Memory B cell (primary cell): ENCODE data around the gene CARS2.
"Not testable (repeated sequence)": the region's sequence is repeated elsewhere in the genome, so short reads cannot be mapped to it uniquely, and the experiment has no call there.

ENCODE experiments used
- ATAC-seq: fragments of 150-1000 bp; cut with Tn5 transposase; 2 replicates; pipeline ENCODE4 v1.10.0; 2021; ENCODE audit warnings: low read depth, mild to moderate bottlenecking, moderate library complexity
- DNase-seq, 2 donors: peaks; one replicate each; pipeline ENCODE4 v3.0.0; 2022; ENCODE audit warnings: low spot score in 2 of 2
- H3K27ac Mint-ChIP-seq: one replicate; pipeline ENCODE4 v1.8.0; 2022; ENCODE audit warnings: mild to moderate bottlenecking, moderate library complexity, mixed read lengths
- H3K27me3 Mint-ChIP-seq: one replicate; pipeline ENCODE4 v1.8.0; 2022; ENCODE audit warnings: mixed read lengths
- H3K36me3 Mint-ChIP-seq: one replicate; pipeline ENCODE4 v1.8.0; 2022; ENCODE audit warnings: mild to moderate bottlenecking, mixed read lengths
- H3K4me1 Mint-ChIP-seq: one replicate; pipeline ENCODE4 v1.8.0; 2022; ENCODE audit warnings: mixed read lengths
- H3K4me3 Mint-ChIP-seq: one replicate; pipeline ENCODE4 v1.8.0; 2022; ENCODE audit warnings: mild to moderate bottlenecking, moderate library complexity, mixed read lengths
- H3K9me3 Mint-ChIP-seq: one replicate; pipeline ENCODE4 v1.8.0; 2022; ENCODE audit warnings: mixed read lengths

CARS2 gene

DNA sequence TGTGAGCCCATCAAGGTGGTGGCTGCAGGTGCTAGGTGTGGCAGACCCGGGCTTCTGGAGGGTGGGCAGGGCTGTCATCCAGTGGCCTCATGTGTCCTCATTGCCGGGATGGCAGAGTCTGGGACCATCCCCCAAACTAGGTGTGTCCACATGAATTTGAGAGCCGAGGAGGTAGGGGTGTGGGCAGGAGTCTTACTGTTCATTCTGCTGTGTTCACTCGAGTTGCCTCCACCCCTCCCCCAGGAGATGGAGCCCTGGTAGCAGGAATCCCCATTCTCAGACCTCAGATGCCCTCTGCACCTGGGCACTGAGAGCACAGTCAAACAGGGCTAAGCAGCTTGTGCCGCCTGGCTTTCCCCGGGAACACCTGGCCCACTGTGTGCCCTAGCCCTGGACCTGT is 68.2 kb downstream of the CARS2 start:
- no peaks in the 10 kb centered on the region for H3K27me3 Mint-ChIP-seq
- H3K27ac Mint-ChIP-seq: no peak overlapping the region
- no peaks in the 10 kb centered on the region for H3K4me1 Mint-ChIP-seq
- no peaks in the 10 kb centered on the region for H3K9me3 Mint-ChIP-seq
- DNase-seq (no peak), ATAC-seq (no peak)
- peaks cover 16% of the 10 kb centered on the region for H3K36me3 Mint-ChIP-seq
- H3K4me3 Mint-ChIP-seq: no peak overlapping the region

DNA sequence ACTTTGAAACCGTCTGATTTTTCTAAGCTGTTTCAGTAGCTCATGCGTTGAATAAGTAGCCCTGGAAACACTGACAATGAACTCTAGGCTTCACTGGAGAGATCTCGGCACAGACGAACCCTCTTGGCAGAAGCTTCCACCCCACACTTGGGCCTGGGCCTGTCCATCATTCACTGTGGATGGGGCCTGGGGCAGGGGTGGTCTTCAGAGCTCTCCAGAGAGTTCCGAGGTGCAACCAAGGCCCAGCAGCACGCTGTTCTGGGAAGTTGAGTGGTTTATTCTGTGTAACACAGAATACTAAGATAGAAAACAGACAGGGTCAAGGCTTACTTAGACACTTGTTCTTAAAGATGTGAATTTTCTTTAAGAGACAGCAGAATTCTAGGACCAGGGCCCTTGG is 68.6 kb downstream of the CARS2 start:
- no peak for ATAC-seq
- H3K4me1 Mint-ChIP-seq: no peaks in the 10 kb centered on the region
- no peaks in the 10 kb centered on the region for H3K27me3 Mint-ChIP-seq
- peaks cover 16% of the 10 kb centered on the region for H3K36me3 Mint-ChIP-seq
- H3K4me3 Mint-ChIP-seq: no peak overlapping the region
- H3K9me3 Mint-ChIP-seq: no peaks in the 10 kb centered on the region
- no peak for DNase-seq
- H3K27ac Mint-ChIP-seq: no peak overlapping the region

DNA sequence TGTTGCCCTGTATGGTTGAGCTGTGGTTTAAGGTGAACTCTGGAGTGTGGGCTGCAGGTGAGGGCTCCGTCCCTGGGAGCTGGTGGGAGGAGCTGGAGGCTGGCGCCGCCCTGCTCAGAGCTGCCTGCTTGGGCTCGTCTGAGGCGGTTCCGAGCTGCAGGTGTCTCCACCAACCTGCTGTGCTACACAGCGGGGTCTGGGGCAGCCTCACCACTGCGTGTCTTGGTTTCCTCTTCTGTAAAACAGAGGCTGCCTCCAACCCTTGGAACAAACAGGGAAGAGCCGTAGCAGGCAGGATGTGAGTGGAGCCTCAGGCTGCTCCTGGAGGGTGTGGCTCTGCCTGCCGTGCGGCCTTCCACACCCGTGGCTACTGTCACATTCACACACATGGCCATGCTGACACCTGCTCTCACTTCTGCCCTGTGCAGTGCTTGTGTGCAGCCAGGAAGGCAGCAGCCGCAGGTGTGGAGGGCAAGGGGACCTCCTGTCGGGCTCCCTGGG is 69.2 kb downstream of the CARS2 start:
- Mint-ChIP-seq H3K27ac (no peak overlapping the region), H3K36me3 (peaks cover 19% of the 10 kb centered on the region), H3K4me3 (no peak overlapping the region), H3K9me3 (no peaks in the 10 kb centered on the region), H3K27me3 (no peaks in the 10 kb centered on the region), H3K4me1 (no peaks in the 10 kb centered on the region)
- no peak for DNase-seq
- ATAC-seq: no peak

DNA sequence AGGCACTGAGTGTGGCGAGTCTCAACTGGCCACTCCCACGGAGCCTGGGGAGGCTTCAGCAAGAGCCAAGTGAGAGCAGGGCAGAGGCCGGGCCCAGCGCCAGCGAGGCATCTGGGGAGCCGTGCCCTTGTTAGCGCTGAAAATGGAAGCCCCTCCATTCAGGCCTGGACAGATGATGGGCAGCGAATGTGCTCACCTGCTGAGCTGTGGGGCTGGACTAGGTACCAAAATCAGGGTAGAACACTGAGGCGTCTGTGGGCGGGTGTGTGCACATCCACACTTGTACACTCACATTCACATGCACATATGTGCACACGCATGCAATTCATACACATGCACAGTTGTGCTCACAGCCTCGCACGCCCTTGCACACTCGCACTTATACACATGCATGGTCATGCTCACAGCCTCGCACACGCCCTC is 69.9 kb downstream of the CARS2 start:
- Mint-ChIP-seq H3K27me3 (no peaks in the 10 kb centered on the region), H3K4me3 (no peak overlapping the region), H3K27ac (no peak overlapping the region), H3K36me3 (peaks cover 19% of the 10 kb centered on the region), H3K4me1 (no peaks in the 10 kb centered on the region), H3K9me3 (no peaks in the 10 kb centered on the region)
- DNase-seq (no peak), ATAC-seq (no peak)

DNA sequence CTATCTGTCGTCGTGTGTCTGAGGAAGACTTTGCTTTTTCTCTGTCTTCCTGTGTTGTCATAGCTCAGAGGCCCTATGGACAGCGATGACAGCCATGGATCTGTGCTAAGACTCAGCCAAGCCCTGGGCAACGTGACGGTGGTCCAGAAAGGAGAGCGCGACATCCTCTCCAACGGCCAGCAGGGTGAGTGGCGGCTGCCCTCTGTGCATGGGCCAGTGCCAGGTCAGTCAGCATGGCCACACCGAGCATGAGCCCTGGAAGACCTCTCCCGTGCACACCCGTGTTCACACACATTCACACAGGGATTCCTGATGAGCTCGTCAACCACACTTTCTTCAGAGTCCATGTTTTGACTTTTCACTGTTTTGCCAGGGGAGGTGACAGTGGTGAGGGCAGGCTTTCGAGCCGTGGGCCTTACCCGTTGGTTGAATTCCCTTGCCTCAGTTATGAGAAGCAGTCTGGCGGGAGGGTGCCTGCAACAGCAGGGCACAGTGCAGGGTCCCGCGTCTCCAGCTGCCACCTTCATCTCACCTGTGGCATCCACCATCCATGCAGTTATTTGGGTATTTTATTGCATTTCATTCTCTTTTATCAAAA is 70.4 kb downstream of the CARS2 start:
- H3K4me3 Mint-ChIP-seq: no peak overlapping the region
- H3K27ac Mint-ChIP-seq: no peak overlapping the region
- DNase-seq (no peak), ATAC-seq (no peak)
- H3K27me3 Mint-ChIP-seq: no peaks in the 10 kb centered on the region
- peaks cover 21% of the 10 kb centered on the region for H3K36me3 Mint-ChIP-seq
- H3K9me3 Mint-ChIP-seq: no peaks in the 10 kb centered on the region
- H3K4me1 Mint-ChIP-seq: peaks cover 3% of the 10 kb centered on the region

DNA sequence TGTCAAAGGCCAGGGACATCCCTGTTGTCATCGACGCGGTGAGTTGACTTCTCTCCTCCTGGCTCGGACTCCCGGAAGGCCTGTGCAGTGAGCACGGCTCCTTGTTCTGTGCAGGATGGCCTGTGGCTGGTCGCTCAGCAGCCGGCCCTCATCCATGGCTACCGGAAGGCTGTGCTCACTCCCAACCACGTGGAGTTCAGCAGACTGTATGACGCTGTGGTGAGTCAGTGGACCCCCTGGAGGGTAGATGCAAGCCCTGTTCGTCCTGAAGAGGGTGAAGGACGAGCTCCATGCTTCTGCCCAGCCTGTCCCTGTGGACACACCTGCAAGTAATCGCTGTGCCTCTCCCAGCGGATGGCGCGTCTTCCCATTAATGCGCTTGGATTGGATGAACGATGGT is 71.4 kb downstream of the CARS2 start:
- Mint-ChIP-seq H3K27ac (no peak overlapping the region), H3K4me1 (peaks cover 3% of the 10 kb centered on the region), H3K36me3 (peaks cover 25% of the 10 kb centered on the region), H3K27me3 (no peaks in the 10 kb centered on the region), H3K4me3 (no peak overlapping the region), H3K9me3 (no peaks in the 10 kb centered on the region)
- DNase-seq (no peak), ATAC-seq (no peak)

DNA sequence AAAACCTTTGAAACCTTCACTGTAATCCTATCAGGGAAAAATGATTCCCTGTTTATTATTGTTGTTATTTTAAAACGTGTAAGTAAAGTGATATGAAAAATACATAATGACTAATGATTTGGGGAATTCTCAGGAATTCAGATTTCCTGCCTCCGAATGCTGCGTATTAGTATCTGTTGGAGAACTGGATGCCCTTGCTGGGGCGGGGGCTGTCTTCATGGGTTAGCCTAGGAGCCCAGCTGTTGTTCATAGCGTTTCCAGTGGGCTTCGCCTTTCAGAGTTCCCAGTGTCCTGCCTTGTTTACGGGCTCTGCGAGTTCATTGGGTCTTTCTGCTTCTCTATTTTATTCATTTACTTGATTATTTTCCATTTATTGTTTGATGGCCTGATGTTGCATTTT is 72.1 kb downstream of the CARS2 start:
- Mint-ChIP-seq H3K36me3 (peaks cover 20% of the 10 kb centered on the region), H3K27me3 (no peaks in the 10 kb centered on the region)

DNA sequence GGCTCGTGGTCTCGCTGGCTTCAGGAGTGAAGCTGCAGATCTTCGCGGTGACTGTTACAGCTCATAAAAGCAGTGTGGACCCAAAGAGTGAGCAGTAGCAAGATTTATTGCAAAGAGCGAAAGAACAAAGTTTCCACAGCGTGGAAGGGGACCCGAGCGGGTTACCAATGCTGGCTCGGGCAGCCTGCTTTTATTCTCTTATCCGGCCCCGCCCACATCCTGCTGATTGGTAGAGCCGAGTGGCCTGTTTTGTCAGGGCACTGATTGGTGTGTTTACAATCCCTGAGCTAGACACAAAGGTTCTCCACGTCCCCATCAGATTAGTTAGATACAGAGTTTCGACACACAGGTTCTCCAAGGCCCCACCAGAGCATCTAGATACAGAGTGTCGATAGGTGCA is 73.7 kb downstream of the CARS2 start:
- not testable (repeated sequence) for H3K9me3 Mint-ChIP-seq, H3K27ac Mint-ChIP-seq, H3K4me1 Mint-ChIP-seq, DNase-seq, H3K4me3 Mint-ChIP-seq, H3K27me3 Mint-ChIP-seq, ATAC-seq
- peaks cover 26% of the 10 kb centered on the region for H3K36me3 Mint-ChIP-seq

More for the DNA sequence above, 72.1 kb downstream of the CARS2 start:
- H3K4me1 Mint-ChIP-seq: peaks cover 3% of the 10 kb centered on the region
- no peak overlapping the region for H3K27ac Mint-ChIP-seq
- no peak overlapping the region for H3K4me3 Mint-ChIP-seq
- no peak for ATAC-seq
- H3K9me3 Mint-ChIP-seq: no peaks in the 10 kb centered on the region
- no peak for DNase-seq

DNA sequence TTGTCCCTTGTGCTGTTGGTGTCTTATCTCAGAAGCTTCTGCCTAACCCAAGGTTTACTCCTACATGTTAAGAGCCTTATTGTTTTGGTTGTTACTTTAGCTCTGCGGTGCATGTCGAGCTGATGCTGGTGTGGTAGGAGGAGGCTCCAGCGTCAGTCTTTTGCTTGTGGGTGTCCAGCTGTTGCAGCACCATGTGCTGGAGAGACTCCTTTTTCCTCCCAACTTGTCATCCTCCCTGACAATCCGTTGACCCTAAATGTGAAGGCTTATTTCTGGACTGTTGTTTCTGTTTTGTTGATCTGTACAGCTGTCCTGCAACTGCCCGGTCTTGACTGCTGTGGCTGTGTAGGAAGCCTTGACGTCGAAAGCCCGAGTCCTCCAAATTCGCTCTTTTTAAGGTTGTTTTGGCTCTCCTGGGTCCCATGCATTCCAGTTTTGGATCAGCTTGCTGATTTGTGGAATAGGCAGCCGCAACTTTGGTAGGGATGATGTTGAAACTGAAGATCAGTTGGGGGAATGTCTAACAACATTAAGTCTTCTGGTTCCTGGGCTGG is 75.3 kb downstream of the CARS2 start:
- no peak for ATAC-seq
- peaks cover 30% of the 10 kb centered on the region for H3K36me3 Mint-ChIP-seq
- no peak overlapping the region for H3K27ac Mint-ChIP-seq
- H3K4me1 Mint-ChIP-seq: peaks cover 11% of the 10 kb centered on the region
- no peak for DNase-seq
- H3K4me3 Mint-ChIP-seq: no peak overlapping the region
- H3K9me3 Mint-ChIP-seq: no peaks in the 10 kb centered on the region
- no peaks in the 10 kb centered on the region for H3K27me3 Mint-ChIP-seq

DNA sequence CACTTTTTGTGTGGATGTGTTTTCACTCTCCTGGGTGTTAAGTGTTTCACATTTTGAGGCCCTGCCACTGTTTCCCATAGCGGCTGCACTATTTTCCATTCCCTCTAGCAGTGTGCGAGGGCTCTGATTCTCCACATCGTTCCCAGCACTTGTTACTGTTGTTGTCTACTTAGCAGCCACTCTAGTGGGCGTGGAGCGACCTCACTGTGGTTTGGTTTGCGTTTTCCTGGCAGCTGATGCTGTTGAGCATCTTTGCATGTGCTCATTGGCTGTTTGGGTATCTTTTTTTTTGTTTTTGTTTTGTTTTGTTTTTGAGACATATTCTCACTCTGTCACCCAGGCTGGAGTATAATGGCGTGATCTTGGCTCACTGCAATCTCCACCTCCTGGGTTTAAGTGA is 76.2 kb downstream of the CARS2 start:
- Mint-ChIP-seq H3K9me3 (no peaks in the 10 kb centered on the region), H3K4me3 (no peak overlapping the region), H3K36me3 (peaks cover 28% of the 10 kb centered on the region), H3K27me3 (no peaks in the 10 kb centered on the region), H3K4me1 (peaks cover 12% of the 10 kb centered on the region), H3K27ac (peak overlapping the region; percentile 14)
- ATAC-seq: no peak
- DNase-seq: no peak

DNA sequence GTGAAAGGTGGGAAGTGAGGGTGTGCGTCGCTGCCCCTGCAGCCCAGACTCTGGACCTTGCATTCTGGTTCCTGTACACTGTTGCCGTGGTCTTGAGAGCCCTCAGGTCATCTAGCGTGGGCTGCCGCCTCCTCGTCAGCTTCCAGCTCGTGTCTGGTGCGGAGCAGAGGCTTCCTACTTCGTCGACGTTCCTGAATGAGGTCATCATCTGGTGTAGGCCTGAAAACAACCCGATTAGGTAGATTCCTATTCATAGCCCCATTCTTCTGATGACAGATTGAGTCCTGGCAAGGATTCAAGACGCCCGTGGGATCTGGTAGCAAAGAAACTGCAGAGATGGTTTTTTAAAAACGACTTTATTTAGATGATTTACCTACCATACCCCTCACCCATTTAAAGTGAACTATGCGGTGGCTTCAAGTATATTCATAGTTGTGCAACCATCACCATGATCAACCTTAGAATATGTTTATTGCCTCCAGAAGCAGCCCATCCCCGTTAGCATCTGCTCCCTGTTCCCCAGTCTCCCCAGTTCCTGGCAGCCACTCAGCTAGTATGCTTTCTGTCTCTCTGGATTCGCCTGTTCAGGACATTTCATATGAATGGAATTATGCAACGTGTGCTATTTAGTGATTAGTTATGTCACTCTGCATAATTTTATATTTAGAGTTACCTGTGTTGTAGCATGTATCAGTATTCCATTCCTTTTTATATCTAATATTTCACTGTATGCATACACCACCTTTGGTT is 76.8 kb downstream of the CARS2 start:
- H3K36me3 Mint-ChIP-seq: peaks cover 28% of the 10 kb centered on the region
- no peak overlapping the region for H3K27ac Mint-ChIP-seq
- peaks cover 12% of the 10 kb centered on the region for H3K4me1 Mint-ChIP-seq
- no peak overlapping the region for H3K4me3 Mint-ChIP-seq
- H3K27me3 Mint-ChIP-seq: no peaks in the 10 kb centered on the region
- DNase-seq (no peak), ATAC-seq (no peak)
- no peaks in the 10 kb centered on the region for H3K9me3 Mint-ChIP-seq

DNA sequence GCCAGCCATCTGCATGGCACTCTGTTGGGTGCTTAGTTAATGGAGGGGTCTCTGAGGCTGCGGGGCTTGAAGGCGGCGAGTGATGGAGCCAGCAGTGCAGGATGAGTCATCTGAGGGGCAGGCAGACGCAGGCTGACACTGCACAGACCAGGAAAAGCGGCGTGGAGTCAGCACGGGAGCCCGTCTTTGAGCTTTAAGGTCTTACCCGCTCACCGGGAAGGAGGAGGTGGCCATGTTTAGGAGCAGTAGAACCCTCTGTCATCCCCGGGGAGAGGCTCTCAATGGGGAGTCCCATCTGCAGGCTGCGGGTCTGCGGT is 77.5 kb downstream of the CARS2 start:
- no peak for DNase-seq
- Mint-ChIP-seq H3K27ac (no peak overlapping the region), H3K9me3 (no peaks in the 10 kb centered on the region), H3K4me1 (peaks cover 12% of the 10 kb centered on the region), H3K27me3 (no peaks in the 10 kb centered on the region), H3K36me3 (peaks cover 28% of the 10 kb centered on the region), H3K4me3 (no peak overlapping the region)
- ATAC-seq: no peak

DNA sequence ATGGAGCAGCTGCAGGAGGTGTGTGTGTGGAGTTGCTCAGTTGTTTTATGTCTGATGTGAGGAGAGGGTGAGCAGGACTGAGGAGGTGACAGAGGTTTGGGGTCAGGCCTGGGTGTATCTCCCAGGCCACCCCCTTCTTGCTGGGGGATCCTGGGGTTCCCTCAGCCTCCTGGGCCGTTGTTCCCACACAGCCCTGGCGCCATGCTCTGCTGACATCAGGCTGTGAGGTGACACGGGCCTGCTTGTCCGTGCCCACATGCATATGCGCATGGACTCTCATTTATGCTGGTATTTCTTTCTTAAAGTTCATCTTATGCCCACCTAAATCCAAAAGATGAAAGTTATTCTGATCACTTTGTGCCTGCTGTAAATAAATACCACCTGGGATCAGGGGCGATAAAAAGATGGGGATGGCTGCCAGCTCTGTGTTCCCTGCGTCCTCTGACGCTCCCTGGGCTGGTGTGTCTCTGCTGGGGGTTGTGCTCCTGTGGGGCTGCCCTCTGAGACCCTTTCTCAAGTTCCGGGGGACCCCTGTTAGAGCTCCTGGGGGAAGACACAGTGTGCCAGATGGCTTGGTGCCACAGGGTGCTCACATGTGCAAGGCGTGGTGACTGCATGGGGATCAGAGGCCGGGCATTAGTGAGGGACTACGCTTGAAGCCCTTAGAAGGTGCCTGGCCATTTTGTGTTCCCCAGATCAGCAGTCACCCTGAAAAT is 78.0 kb downstream of the CARS2 start:
- Mint-ChIP-seq H3K36me3 (peaks cover 30% of the 10 kb centered on the region), H3K9me3 (no peaks in the 10 kb centered on the region), H3K4me1 (peaks cover 12% of the 10 kb centered on the region), H3K27ac (no peak overlapping the region), H3K27me3 (no peaks in the 10 kb centered on the region), H3K4me3 (no peak overlapping the region)
- DNase-seq (no peak), ATAC-seq (no peak)

DNA sequence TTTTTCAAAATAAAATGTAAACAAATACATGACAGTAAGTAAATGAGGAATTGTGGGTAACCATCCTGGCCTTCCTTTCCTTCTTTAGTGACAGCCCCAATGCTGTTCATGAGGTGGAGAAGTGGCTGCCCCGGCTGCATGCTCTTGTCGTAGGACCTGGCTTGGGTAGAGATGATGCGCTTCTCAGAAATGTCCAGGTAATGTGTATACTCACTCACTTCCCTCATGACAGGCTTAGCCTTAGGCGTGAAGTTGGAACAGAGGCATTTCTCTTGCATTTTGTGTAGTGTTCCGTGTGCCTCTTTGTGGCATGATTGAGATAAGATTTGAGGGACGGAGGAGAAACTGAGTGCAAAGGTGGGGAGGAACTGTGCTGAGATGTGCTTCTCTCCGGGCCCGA is 78.6 kb downstream of the CARS2 start:
- H3K4me1 Mint-ChIP-seq: peaks cover 15% of the 10 kb centered on the region
- peaks cover 34% of the 10 kb centered on the region for H3K36me3 Mint-ChIP-seq
- H3K4me3 Mint-ChIP-seq: no peak overlapping the region

More for the DNA sequence above, 78.6 kb downstream of the CARS2 start:
- no peak for DNase-seq
- no peaks in the 10 kb centered on the region for H3K9me3 Mint-ChIP-seq
- H3K27me3 Mint-ChIP-seq: no peaks in the 10 kb centered on the region
- no peak overlapping the region for H3K27ac Mint-ChIP-seq
- no peak for ATAC-seq
